ENCODE data around the gene ANXA4.
A peak's percentile ranks its signal among the peaks of the same experiment; 100 is the strongest.

The ANXA4 gene

GRCh38 chr2:69717861-69718273 lies 24.1 kb upstream of the ANXA4 start:
- ChIA-PET POLR2A (no interaction called here), CTCF (interaction anchor here (0.9 to 7.8 kb wide), 8 partner anchors 9 to 157 kb away, joined by 3 to 51 read pairs (median 5); no protein-coding TSS in a partner anchor)
- DNase-seq (ENCODE audit: extremely low spot score), result peak; percentile 55
- TF ChIP-seq CTCF (IDR thresholded peaks at IDR 0.05; ENCODE audit: control extremely low read depth, extremely low read depth, low read depth, missing control alignments), result no peak

GRCh38 chr2:69718338-69718965 lies 23.5 kb upstream of the ANXA4 start:
- ChIA-PET POLR2A (no interaction called here), CTCF (interaction anchor here (0.9 to 7.8 kb wide), 7 partner anchors 10 to 158 kb away, joined by 3 to 51 read pairs (median 5); no protein-coding TSS in a partner anchor)
- no peak for TF ChIP-seq CTCF (IDR thresholded peaks at IDR 0.05; ENCODE audit: control extremely low read depth, extremely low read depth, low read depth, missing control alignments)

GRCh38 chr2:69720404-69720803 lies 21.5 kb upstream of the ANXA4 start:
- no peak for DNase-seq (ENCODE audit: extremely low spot score)
- CTCF ChIA-PET, result interaction anchor here (0.8 to 4.1 kb wide), 13 partner anchors 13 to 163 kb away, joined by 3 to 17 read pairs (median 3); no protein-coding TSS in a partner anchor
- POLR2A ChIA-PET, result no interaction called here
- TF ChIP-seq CTCF (IDR thresholded peaks at IDR 0.05; ENCODE audit: control extremely low read depth, extremely low read depth, low read depth, missing control alignments), result peak; percentile 29

More at GRCh38 chr2:69718338-69718965, 23.5 kb upstream of the ANXA4 start:
- DNase-seq (ENCODE audit: extremely low spot score), result no peak

GRCh38 chr2:69721022-69721421 lies 20.9 kb upstream of the ANXA4 start:
- CTCF ChIA-PET, result interaction anchor here (1.0 to 4.1 kb wide), 11 partner anchors 13 to 162 kb away, joined by 3 to 17 read pairs (median 3); no protein-coding TSS in a partner anchor
- POLR2A ChIA-PET, result interaction anchor here (0.5 to 0.7 kb wide), 2 partner anchors 78 to 171 kb away, joined by 4 to 5 read pairs; no protein-coding TSS in a partner anchor
- TF ChIP-seq CTCF (IDR thresholded peaks at IDR 0.05; ENCODE audit: control extremely low read depth, extremely low read depth, low read depth, missing control alignments), result no peak
- no peak for DNase-seq (ENCODE audit: extremely low spot score)

- no peak for TF ChIP-seq CTCF (IDR thresholded peaks at IDR 0.05; ENCODE audit: control extremely low read depth, extremely low read depth, low read depth, missing control alignments)
- CTCF ChIA-PET, result interaction anchor here (0.9 to 5.8 kb wide), 18 partner anchors 9 to 564 kb away, joined by 3 to 351 read pairs (median 20); partner anchors contain the start of genes ANXA4 and MXD1
- POLR2A ChIA-PET, result no interaction called here
- no peak for DNase-seq (ENCODE audit: extremely low spot score)
These were observed 18.1 kb upstream of the ANXA4 start for GRCh38 chr2:69723791-69724190.

- CTCF ChIA-PET, result interaction anchor here (0.6 to 5.8 kb wide), 103 partner anchors 10 to 931 kb away, joined by 3 to 351 read pairs (median 4); partner anchors contain the start of genes ANXA4, FAM136A, GMCL1 and MXD1
- POLR2A ChIA-PET, result interaction anchor here (1.4 kb wide), 1 partner anchor 189 kb away, joined by 9 read pairs; the partner anchor contains the start of gene MXD1
- peak; percentile 71 for DNase-seq (ENCODE audit: extremely low spot score)
- peak; percentile 94 for TF ChIP-seq CTCF (IDR thresholded peaks at IDR 0.05; ENCODE audit: control extremely low read depth, extremely low read depth, low read depth, missing control alignments)
These were observed 17.3 kb upstream of the ANXA4 start for GRCh38 chr2:69724540-69725159.
